Measurements from ENCODE around the gene FUT6. TPM values are rescaled to one million over a fixed set of nuclear protein-coding genes. Genes with fewer than 3 reads are reported as not detected.

The FUT6 gene
- total RNA-seq, 1 donor from 2014 or later: not detected

GRCh38 chr19:5821521-5822180 lies 17.9 kb downstream of the FUT6 start:
- Mint-ChIP-seq H3K36me3 (ENCODE audit: low read depth) (no peaks in the 10 kb centered on the region), H3K4me3 (no peak overlapping the region), H3K9me3 (no peaks in the 10 kb centered on the region), H3K27ac (ENCODE audit: unreplicated experiment) (no peak overlapping the region), H3K4me1 (no peaks in the 10 kb centered on the region), H3K27me3 (ENCODE audit: low read depth) (peaks cover 15% of the 10 kb centered on the region)
- TF ChIP-seq CTCF (conservative IDR thresholded peaks at IDR 0.05): no peak
- no peak for DNase-seq (ENCODE audit: low read depth, low spot score)

GRCh38 chr19:5820785-5821184 lies 18.7 kb downstream of the FUT6 start:
- Mint-ChIP-seq H3K4me1 (no peaks in the 10 kb centered on the region), H3K27me3 (ENCODE audit: low read depth) (peaks cover 17% of the 10 kb centered on the region), H3K36me3 (ENCODE audit: low read depth) (no peaks in the 10 kb centered on the region), H3K9me3 (no peaks in the 10 kb centered on the region), H3K27ac (ENCODE audit: unreplicated experiment) (no peak overlapping the region), H3K4me3 (no peak overlapping the region)
- DNase-seq (ENCODE audit: low read depth, low spot score): no peak
- TF ChIP-seq CTCF (conservative IDR thresholded peaks at IDR 0.05): no peak

DNA sequence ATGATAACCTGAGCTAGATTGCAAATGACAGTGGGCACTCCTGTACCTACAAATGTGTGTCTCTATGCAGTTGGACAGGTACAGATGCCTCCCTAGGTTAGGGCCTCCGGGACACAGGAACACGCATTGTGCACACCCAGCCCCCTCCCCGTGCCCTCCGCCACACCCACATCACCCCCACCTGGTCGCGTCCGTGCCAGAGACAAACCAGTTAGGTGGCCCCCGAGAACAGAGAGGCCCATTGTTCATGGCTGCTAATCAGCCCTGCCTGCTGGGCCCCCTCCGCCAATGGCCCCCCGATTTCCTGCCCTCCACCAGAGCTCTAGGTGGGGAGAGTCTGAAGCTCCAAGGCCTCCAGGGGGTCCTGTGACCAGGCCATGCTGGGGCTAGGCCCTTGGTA lies 20.9 kb downstream of the FUT6 start:
- H3K36me3 Mint-ChIP-seq (ENCODE audit: low read depth): no peaks in the 10 kb centered on the region
- H3K27ac Mint-ChIP-seq (ENCODE audit: unreplicated experiment): peak overlapping the region; percentile 12
- peaks cover 17% of the 10 kb centered on the region for H3K27me3 Mint-ChIP-seq (ENCODE audit: low read depth)
- H3K9me3 Mint-ChIP-seq: no peaks in the 10 kb centered on the region
- H3K4me3 Mint-ChIP-seq: no peak overlapping the region
- no peak for TF ChIP-seq CTCF (conservative IDR thresholded peaks at IDR 0.05)
- DNase-seq (ENCODE audit: low read depth, low spot score): no peak
- no peaks in the 10 kb centered on the region for H3K4me1 Mint-ChIP-seq

DNA sequence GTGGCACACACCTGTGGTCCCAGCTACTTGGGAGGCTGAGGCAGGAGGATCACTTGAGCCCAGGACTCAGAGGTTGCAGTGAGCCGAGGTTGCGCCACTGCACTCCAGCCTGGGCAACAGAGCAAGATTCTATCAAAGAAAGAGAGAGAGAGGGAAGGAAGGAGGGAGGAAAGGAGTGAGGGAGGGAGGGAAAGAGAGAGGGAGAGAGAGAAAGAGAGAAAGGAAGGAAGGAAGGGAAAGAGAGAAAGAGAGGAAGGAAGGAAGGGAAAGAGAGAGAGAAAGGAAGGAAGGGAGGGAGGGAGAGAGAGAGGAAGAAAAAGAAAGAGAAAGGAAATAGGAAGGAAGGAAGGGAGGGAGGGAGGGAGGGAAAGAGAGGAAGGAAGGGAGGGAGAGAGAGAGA lies 22.3 kb downstream of the FUT6 start:
- Mint-ChIP-seq H3K36me3 (ENCODE audit: low read depth) (no peaks in the 10 kb centered on the region), H3K9me3 (no peaks in the 10 kb centered on the region), H3K27me3 (ENCODE audit: low read depth) (peaks cover 17% of the 10 kb centered on the region), H3K27ac (ENCODE audit: unreplicated experiment) (no peak overlapping the region), H3K4me1 (no peaks in the 10 kb centered on the region), H3K4me3 (no peak overlapping the region)
- no peak for TF ChIP-seq CTCF (conservative IDR thresholded peaks at IDR 0.05)
- DNase-seq (ENCODE audit: low read depth, low spot score): no peak

DNA sequence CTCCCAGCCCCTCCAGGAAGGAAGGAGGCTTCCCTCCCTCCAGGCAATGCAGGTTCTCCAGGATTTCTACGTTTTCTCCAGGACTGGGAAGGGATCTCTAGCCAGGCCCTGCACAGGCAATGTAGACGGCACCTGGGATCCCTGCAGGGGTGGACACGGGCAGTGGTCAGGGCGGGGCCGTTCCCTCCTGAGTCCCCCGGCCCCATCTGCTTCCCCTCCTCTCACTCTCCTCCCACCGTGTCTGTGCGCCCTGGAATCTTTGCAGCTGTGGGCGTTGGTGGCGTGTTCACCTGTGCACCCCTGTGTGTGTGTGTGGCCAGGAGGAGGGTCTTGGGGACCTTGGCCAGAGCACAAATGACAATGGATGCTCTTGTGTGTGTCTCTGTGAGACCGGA lies 24.7 kb downstream of the FUT6 start:
- Mint-ChIP-seq H3K4me3 (no peak overlapping the region), H3K36me3 (ENCODE audit: low read depth) (no peaks in the 10 kb centered on the region), H3K4me1 (no peaks in the 10 kb centered on the region), H3K27ac (ENCODE audit: unreplicated experiment) (no peak overlapping the region), H3K9me3 (no peaks in the 10 kb centered on the region), H3K27me3 (ENCODE audit: low read depth) (peaks cover 14% of the 10 kb centered on the region)
- DNase-seq (ENCODE audit: low read depth, low spot score): no peak
- no peak for TF ChIP-seq CTCF (conservative IDR thresholded peaks at IDR 0.05)
